ENCODE measurements around the gene PTPRE. TPM values are rescaled to one million over a fixed set of nuclear protein-coding genes. Genes with fewer than 3 reads are reported as not detected.

The PTPRE gene
- total and polyA plus RNA-seq, 2 experiments from 2014 or later: 4.2 to 8.8 TPM

DNA sequence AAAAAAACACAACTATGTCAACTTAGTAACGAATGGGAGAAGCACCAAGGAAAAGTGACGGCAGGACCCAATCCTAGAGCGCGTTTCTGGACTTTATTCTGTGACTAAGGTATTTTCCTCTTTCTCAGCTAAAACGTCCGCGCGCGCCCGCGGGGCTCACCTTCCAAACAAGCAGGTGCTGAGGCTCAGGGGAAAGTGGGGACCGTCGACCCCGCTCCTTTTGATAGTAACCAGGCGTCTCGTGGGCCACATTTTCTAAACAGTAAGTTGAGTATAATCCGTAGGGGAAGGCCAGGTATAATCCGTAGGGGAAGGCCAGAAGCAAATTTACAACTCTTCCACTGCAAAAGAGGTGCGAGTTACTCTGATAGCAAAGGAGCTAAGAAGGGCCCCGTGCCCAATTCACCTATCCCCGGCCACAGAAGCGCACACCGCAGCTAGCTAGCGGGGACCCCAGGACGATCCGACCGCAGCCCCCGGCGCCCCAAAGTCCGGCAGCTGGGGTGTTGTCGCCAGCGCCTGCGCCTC is 218.6 kb downstream of the PTPRE start:
- no peaks in the 10 kb centered on the region for H3K27me3 ChIP-seq
- no peak overlapping the region for H3K27ac ChIP-seq
- no peaks in the 10 kb centered on the region for H3K9me3 ChIP-seq (ENCODE audit: low read depth)
- H3K4me3 ChIP-seq: peak overlapping the region; percentile 56
- H3K36me3 ChIP-seq: no peaks in the 10 kb centered on the region
- TF ChIP-seq, protein P1, sequence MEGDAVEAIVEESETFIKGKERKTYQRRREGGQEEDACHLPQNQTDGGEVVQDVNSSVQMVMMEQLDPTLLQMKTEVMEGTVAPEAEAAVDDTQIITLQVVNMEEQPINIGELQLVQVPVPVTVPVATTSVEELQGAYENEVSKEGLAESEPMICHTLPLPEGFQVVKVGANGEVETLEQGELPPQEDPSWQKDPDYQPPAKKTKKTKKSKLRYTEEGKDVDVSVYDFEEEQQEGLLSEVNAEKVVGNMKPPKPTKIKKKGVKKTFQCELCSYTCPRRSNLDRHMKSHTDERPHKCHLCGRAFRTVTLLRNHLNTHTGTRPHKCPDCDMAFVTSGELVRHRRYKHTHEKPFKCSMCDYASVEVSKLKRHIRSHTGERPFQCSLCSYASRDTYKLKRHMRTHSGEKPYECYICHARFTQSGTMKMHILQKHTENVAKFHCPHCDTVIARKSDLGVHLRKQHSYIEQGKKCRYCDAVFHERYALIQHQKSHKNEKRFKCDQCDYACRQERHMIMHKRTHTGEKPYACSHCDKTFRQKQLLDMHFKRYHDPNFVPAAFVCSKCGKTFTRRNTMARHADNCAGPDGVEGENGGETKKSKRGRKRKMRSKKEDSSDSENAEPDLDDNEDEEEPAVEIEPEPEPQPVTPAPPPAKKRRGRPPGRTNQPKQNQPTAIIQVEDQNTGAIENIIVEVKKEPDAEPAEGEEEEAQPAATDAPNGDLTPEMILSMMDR (IDR thresholded peaks at IDR 0.05; ENCODE audit: low read depth, low read length): no peak
- no peaks in the 10 kb centered on the region for H3K4me1 ChIP-seq (ENCODE audit: low read depth)
- DNase-seq (ENCODE audit: low read depth in 1 of 2, low spot score in 1 of 2): no peak

DNA sequence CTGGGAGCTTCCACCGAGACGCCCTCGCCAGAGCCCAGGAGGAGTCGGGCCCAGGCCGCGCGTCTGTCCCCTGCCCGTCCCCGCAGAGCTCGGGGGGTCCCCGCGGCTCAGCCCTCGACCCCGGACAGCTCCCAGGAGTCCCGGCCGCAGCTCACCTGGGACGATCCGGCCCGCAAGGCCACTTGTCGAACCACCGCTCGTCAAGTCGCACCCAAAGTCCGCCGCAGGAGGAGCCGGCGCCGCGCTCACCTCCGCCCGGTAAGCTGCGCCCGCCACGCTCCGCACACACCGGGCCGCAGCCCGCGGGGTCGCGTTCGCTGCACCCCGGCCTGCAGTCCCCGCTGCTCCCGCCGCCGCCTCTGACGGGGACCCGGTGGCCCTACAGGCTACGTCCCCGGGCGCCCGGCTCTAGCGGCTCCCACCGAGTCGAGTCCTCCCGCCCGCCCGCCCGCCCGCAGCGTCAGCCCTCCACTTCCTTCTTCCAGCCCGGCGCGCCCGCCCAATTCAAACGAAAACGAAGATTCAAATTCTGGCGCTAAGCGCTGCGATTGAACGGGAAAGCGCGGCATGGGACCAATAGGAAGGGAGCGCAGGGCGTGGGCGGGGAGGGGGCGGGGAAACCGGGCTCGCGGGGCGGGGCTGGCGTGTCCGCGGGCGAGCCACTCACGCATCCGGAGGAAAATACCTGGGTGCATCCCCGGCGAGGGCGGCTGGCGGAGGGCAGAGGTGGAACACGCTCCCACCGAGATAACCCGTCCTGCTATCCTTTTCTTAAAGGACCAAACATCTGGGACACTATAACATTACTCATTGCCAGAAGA is 219.3 kb downstream of the PTPRE start, which contains the start of gene MKI67:
Gene MKI67, minus strand, starts transcription at position 480 of the 821 bp plus-strand sequence. CDS start 756 bp downstream, outside the sequence.
- Histone ChIP-seq H3K36me3 (no peaks in the 10 kb centered on the region), H3K27me3 (no peaks in the 10 kb centered on the region), H3K9me3 (ENCODE audit: low read depth) (no peaks in the 10 kb centered on the region), H3K4me1 (ENCODE audit: low read depth) (no peaks in the 10 kb centered on the region), H3K27ac (no peak within 1 kb of the TSS), H3K4me3 (peak within 1 kb of the TSS; percentile 56)
- DNase-seq (ENCODE audit: low read depth in 1 of 2, low spot score in 1 of 2): peak; percentile 90 to 94
- TF ChIP-seq, protein P1 (IDR thresholded peaks at IDR 0.05; ENCODE audit: low read depth, low read length): no peak

DNA sequence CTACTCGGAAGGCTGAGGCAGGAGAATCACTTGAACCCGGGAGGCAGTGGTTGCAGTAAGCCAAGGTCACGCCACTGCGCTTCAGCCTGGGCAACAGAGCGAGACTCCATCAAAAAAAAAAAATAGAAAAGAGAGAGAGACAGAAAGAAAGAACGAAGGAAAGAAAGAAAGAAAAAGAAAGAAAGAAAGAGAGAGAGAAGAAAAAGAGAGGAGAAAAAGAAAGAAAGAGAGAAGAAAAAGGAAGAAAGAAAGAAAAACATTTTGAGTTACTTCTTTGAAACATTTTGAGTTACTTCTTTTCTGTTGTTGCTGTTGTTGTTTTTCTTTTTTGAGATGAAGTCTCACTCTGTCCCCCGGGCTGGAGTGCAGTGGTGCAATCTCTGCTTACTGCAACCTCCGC is 221.7 kb downstream of the PTPRE start:
- Histone ChIP-seq H3K27me3 (no peaks in the 10 kb centered on the region), H3K4me3 (no peak overlapping the region), H3K27ac (no peak overlapping the region), H3K9me3 (ENCODE audit: low read depth) (no peaks in the 10 kb centered on the region), H3K4me1 (ENCODE audit: low read depth) (no peaks in the 10 kb centered on the region), H3K36me3 (no peaks in the 10 kb centered on the region)
- TF ChIP-seq, protein P1 (IDR thresholded peaks at IDR 0.05; ENCODE audit: low read depth, low read length): no peak
- DNase-seq (ENCODE audit: low read depth in 1 of 2, low spot score in 1 of 2): no peak

DNA sequence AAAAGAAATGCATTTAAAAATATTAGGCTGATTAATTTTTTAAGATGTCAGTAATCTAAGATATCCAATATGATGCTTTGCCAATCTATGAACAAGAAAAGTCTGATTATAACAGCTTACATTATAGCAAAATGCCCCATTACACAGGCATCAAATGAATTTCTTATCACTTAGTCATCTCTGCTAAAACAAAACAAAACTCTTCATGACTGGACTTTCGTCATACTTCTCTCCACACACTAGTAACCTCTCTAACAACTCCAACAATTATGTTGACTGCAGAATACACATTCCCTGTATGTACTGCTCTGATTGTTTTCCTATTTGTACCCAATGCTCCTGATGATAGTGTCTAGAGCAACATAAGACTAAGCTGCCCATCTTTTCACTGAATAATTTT is 223.1 kb downstream of the PTPRE start:
- TF ChIP-seq, protein P1 (IDR thresholded peaks at IDR 0.05; ENCODE audit: low read depth, low read length): no peak
- Histone ChIP-seq H3K27me3 (no peaks in the 10 kb centered on the region), H3K27ac (no peak overlapping the region), H3K4me1 (ENCODE audit: low read depth) (no peaks in the 10 kb centered on the region), H3K4me3 (no peak overlapping the region), H3K36me3 (no peaks in the 10 kb centered on the region), H3K9me3 (ENCODE audit: low read depth) (no peaks in the 10 kb centered on the region)
- DNase-seq (ENCODE audit: low read depth in 1 of 2, low spot score in 1 of 2): peak in 1 of 2 donors; percentile 32

Other genes with a start within 250 kb of the PTPRE start
- gene FOXI2, start 169.9 kb upstream of the PTPRE start, total RNA-seq: not detected in 2 replicates
- not detected in 2 replicates for gene FOXI2, start 169.9 kb upstream of the PTPRE start, polyA plus RNA-seq
- not detected in 2 replicates for gene CLRN3, start 14.2 kb upstream of the PTPRE start, total RNA-seq
- not detected in 2 replicates for gene CLRN3, start 14.2 kb upstream of the PTPRE start, polyA plus RNA-seq
- gene MKI67, start 219.3 kb downstream of the PTPRE start, total RNA-seq: 5.6 and 63.6 TPM in 2 replicates
- 7.9 and 80.5 TPM in 2 replicates for gene MKI67, start 219.3 kb downstream of the PTPRE start, polyA plus RNA-seq

Data from cardiac muscle cell (in vitro differentiated cells and primary cell).